ENCODE data around the gene APLN. TPM values are rescaled to one million over a fixed set of nuclear protein-coding genes. Genes with fewer than 3 reads are reported as not detected.

Gene APLN
- total RNA-seq, 1 donor from 2014 or later = 7.9 TPM

DNA sequence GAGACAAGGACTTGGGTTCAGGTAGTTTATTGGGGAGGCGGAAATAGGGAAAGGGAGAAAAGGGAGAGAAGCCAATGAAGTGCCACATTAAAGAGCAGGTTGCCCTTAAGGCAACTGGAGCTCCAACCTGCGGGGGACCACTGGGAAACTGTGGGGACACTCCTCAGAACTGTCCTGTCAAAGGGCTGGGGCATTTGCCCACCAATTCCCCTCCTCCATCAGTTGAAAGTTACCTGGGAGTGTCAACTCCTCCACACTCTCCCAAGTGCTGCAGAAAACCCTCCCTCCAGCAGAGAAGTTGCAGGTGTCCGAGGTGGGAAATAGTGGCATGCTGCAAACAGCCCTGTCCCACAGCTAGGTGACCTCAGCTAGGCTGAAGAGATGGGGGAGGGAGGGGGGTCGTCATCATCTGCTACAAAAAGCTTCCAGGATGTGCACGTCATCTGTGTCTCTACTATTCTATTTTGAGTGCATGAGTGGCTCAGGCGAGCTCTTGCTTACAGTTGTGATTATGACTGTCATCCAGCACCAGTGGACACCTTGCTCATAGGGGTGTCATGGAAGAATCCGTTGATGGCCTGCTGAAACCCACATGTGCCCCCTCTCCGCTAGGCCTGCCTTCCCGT lies 42.6 kb upstream of the APLN start:
- Histone ChIP-seq H3K9me3 (no peaks in the 10 kb centered on the region), H3K4me3 (no peak overlapping the region), H3K36me3 (no peaks in the 10 kb centered on the region), H3K27ac (no peak overlapping the region), H3K4me1 (no peaks in the 10 kb centered on the region), H3K27me3 (no peaks in the 10 kb centered on the region)
- TF ChIP-seq, protein P1, sequence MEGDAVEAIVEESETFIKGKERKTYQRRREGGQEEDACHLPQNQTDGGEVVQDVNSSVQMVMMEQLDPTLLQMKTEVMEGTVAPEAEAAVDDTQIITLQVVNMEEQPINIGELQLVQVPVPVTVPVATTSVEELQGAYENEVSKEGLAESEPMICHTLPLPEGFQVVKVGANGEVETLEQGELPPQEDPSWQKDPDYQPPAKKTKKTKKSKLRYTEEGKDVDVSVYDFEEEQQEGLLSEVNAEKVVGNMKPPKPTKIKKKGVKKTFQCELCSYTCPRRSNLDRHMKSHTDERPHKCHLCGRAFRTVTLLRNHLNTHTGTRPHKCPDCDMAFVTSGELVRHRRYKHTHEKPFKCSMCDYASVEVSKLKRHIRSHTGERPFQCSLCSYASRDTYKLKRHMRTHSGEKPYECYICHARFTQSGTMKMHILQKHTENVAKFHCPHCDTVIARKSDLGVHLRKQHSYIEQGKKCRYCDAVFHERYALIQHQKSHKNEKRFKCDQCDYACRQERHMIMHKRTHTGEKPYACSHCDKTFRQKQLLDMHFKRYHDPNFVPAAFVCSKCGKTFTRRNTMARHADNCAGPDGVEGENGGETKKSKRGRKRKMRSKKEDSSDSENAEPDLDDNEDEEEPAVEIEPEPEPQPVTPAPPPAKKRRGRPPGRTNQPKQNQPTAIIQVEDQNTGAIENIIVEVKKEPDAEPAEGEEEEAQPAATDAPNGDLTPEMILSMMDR (IDR thresholded peaks at IDR 0.05) = no peak
- ATAC-seq = no peak
- DNase-seq = no peak
- intact Hi-C loops (cut with DNase I) = no loop called here

DNA sequence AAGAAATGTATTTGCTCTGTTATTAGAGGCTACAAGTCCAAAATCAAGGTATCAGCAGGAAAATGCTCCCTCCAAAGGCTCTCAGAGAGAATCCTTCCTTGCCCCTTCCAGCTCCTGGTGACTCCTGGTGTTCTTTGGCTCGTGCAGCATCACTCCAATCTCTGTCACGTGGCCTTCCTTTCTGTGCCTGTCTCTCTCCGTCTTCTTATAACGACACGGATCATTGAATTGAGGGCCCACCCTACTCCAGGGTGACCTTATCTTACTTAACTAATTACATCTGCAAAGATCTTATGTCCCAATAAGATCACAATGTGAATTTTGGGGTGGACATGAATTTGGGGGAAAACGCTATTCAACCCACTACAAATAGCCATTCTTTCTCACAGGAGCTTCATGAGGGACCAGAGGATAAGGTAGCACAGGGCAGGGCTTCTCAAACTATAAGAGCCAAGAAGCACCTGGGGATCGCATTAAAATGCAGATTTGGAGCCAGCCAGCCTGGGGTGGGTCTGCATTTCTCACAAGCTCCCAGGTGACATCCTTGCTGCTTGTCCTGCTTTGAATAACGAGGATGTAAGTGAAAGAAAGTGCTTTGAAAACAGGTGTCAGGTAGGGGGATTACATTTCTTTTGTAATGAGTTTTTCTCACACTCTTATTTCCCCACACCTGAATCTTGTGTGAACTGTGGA lies 41.9 kb upstream of the APLN start:
- Histone ChIP-seq H3K4me3 (no peak overlapping the region), H3K9me3 (no peaks in the 10 kb centered on the region), H3K4me1 (no peaks in the 10 kb centered on the region), H3K36me3 (no peaks in the 10 kb centered on the region), H3K27ac (no peak overlapping the region), H3K27me3 (no peaks in the 10 kb centered on the region)
- TF ChIP-seq, protein P1 (IDR thresholded peaks at IDR 0.05) = no peak
- ATAC-seq (no peak), DNase-seq (no peak)
- intact Hi-C loops (cut with DNase I) = no loop called here

GRCh38 chrX:129695937-129696336 lies 41.2 kb upstream of the APLN start:
- Histone ChIP-seq H3K4me3 (no peak overlapping the region), H3K36me3 (no peaks in the 10 kb centered on the region), H3K27me3 (no peaks in the 10 kb centered on the region), H3K27ac (no peak overlapping the region), H3K9me3 (no peaks in the 10 kb centered on the region), H3K4me1 (no peaks in the 10 kb centered on the region)
- DNase-seq (no peak), ATAC-seq (no peak)
- TF ChIP-seq, protein P1 (IDR thresholded peaks at IDR 0.05) = no peak
- intact Hi-C loops (cut with DNase I) = no loop called here

- intact Hi-C loops (cut with DNase I) = no loop called here
- ATAC-seq (no peak), DNase-seq (no peak)
- no peaks in the 10 kb centered on the region for H3K36me3 ChIP-seq
- no peaks in the 10 kb centered on the region for H3K9me3 ChIP-seq
- TF ChIP-seq, protein P1 (IDR thresholded peaks at IDR 0.05) = no peak
- H3K4me1 ChIP-seq = no peaks in the 10 kb centered on the region
- H3K27me3 ChIP-seq = no peaks in the 10 kb centered on the region
- H3K27ac ChIP-seq = no peak overlapping the region
- no peak overlapping the region for H3K4me3 ChIP-seq
Observed at GRCh38 chrX:129695535-129695934, 40.8 kb upstream of the APLN start.

- no peaks in the 10 kb centered on the region for H3K27me3 ChIP-seq
- intact Hi-C loops (cut with DNase I) = no loop called here
- no peaks in the 10 kb centered on the region for H3K4me1 ChIP-seq
- no peak overlapping the region for H3K4me3 ChIP-seq
- TF ChIP-seq, protein P1 (IDR thresholded peaks at IDR 0.05) = no peak
- no peak overlapping the region for H3K27ac ChIP-seq
- no peak for DNase-seq
- H3K9me3 ChIP-seq = no peaks in the 10 kb centered on the region
- H3K36me3 ChIP-seq = no peaks in the 10 kb centered on the region
- ATAC-seq = no peak
Observed at GRCh38 chrX:129694805-129695204, 40.0 kb upstream of the APLN start.

Data from upper lobe of right lung (tissue), 1 donor.